ENCODE measurements around the gene ZNF256. TPM values are rescaled to one million over a fixed set of nuclear protein-coding genes. Genes with fewer than 3 reads are reported as not detected.

ZNF256 gene
- polyA plus RNA-seq (2013, experiment 1 of 2): 7.7 TPM
- 7.7 TPM for polyA plus RNA-seq (2013, experiment 2 of 2)

DNA sequence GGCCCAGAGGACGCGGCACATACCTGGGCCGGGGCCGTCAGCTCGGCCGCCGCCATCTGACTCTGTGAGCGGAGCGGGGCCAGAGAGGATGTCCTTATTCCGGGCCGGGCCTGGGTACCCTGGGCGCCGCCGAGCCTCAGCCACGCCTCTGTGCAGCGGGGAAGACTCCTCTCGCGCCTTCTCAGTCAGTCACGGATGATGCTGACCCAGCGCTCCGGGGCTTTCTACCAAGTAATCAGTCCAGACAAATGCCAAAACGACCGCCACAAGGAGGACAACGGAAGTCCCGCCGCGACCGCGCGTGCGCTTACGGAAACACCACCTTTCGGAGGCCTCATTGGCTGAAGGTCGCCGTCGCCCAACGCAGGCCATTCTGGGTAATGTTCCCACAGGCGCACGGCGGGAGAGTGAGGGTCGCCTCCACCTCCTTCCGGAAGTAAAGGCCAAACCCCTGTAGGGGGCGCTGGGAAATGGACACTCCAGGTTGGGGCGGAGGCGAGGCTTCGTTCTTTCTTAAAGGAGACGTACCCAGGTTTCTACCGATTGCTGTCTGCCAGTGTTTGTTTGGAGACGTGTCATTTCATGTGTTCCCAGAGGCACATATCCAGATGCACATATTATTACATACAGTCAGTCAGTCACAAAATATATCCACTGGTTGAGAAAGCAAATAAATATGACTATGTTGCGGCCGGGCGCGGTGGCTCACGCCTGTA, at the start of gene ZNF256:
ZNF256 (minus strand) TSS at position 288 of the 716 bp plus-strand sequence; CDS start at position 56, 232 bp downstream.
- Histone ChIP-seq H2BK5ac (ENCODE audit: low read length) (no peak within 1 kb of the TSS), H3K9ac (ENCODE audit: low read length) (peak within 1 kb of the TSS; percentile 82), H3K4me2 (ENCODE audit: low read length) (peak within 1 kb of the TSS; percentile 74), H3K4me3 (ENCODE audit: low read length) (peak within 1 kb of the TSS; percentile 93), H3K27ac (ENCODE audit: low read depth, low read length) (no peak within 1 kb of the TSS), H2AK5ac (ENCODE audit: low read length) (no peak within 1 kb of the TSS), H3K27me3 (ENCODE audit: insufficient read depth, low read length, poor library complexity) (no peaks in the 10 kb centered on the region), H2BK15ac (replicated peaks; ENCODE audit: low read depth) (no peak within 1 kb of the TSS), H3K56ac (ENCODE audit: low read length) (peak within 1 kb of the TSS; percentile 96), H3K18ac (ENCODE audit: low read length) (no peak within 1 kb of the TSS), H3K23ac (ENCODE audit: low read length) (no peak within 1 kb of the TSS), H3K4me1 (ENCODE audit: control insufficient read depth, low read depth, low read length) (peaks cover 8% of the 10 kb centered on the region), H4K5ac (ENCODE audit: low read length) (no peak within 1 kb of the TSS), H3K79me1 (ENCODE audit: low read length) (peaks cover 33% of the 10 kb centered on the region), H4K8ac (ENCODE audit: low read depth, low read length) (no peak within 1 kb of the TSS), H3K4ac (ENCODE audit: low read depth, low read length) (no peak within 1 kb of the TSS), H3K79me2 (ENCODE audit: control insufficient read depth, insufficient read depth, low read length) (peaks cover 42% of the 10 kb centered on the region), H3K36me3 (ENCODE audit: control insufficient read depth, insufficient read depth, low read length) (no peaks in the 10 kb centered on the region), H2BK120ac (ENCODE audit: low read depth, low read length) (no peak within 1 kb of the TSS)
- peak; percentile 98 for DNase-seq
- WGBS (ENCODE audit: extremely low coverage, insufficient coverage, low lambda C conversion rate): no CpG with 5 or more reads among the region's 54 CpGs

DNA sequence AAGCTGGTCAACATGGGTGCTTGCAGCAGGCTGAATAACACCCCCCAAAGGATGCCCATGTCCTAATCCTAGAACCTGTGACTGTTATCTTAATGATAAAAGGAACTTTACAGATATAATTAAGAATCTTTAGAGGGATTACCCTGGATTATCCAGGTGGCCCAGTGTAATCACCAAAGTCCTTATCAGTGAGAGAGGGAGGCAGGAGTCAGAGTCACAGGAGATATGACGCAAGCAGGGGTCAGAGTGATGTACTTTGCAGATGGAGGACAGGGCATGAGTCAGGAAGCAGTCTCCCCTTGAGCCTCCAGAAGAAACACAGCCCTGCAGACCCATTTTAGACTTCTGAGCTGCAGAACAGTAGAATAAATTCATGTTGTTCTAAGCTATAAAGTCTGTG, 45.3 kb upstream of the ZNF256 start:
- Histone ChIP-seq H2BK15ac (replicated peaks; ENCODE audit: low read depth) (no peak overlapping the region), H3K18ac (ENCODE audit: low read length) (no peak overlapping the region), H3K36me3 (ENCODE audit: control insufficient read depth, insufficient read depth, low read length) (peaks cover 6% of the 10 kb centered on the region), H3K79me2 (ENCODE audit: control insufficient read depth, insufficient read depth, low read length) (no peaks in the 10 kb centered on the region), H2AK5ac (ENCODE audit: low read length) (no peak overlapping the region), H3K27ac (ENCODE audit: low read depth, low read length) (no peak overlapping the region), H3K4ac (ENCODE audit: low read depth, low read length) (no peak overlapping the region), H3K23ac (ENCODE audit: low read length) (no peak overlapping the region), H2BK120ac (ENCODE audit: low read depth, low read length) (no peak overlapping the region), H3K56ac (ENCODE audit: low read length) (no peak overlapping the region), H4K5ac (ENCODE audit: low read length) (no peak overlapping the region), H4K8ac (ENCODE audit: low read depth, low read length) (no peak overlapping the region), H2BK5ac (ENCODE audit: low read length) (no peak overlapping the region), H3K4me3 (ENCODE audit: low read length) (no peak overlapping the region), H3K79me1 (ENCODE audit: low read length) (peaks cover 3% of the 10 kb centered on the region), H3K4me2 (ENCODE audit: low read length) (no peak overlapping the region), H3K4me1 (ENCODE audit: control insufficient read depth, low read depth, low read length) (no peaks in the 10 kb centered on the region), H3K27me3 (ENCODE audit: insufficient read depth, low read length, poor library complexity) (no peaks in the 10 kb centered on the region), H3K9ac (ENCODE audit: low read length) (no peak overlapping the region)
- DNase-seq: peak; percentile 78
- no CpG with 5 or more reads among the region's 1 CpG for WGBS (ENCODE audit: extremely low coverage, insufficient coverage, low lambda C conversion rate)

DNA sequence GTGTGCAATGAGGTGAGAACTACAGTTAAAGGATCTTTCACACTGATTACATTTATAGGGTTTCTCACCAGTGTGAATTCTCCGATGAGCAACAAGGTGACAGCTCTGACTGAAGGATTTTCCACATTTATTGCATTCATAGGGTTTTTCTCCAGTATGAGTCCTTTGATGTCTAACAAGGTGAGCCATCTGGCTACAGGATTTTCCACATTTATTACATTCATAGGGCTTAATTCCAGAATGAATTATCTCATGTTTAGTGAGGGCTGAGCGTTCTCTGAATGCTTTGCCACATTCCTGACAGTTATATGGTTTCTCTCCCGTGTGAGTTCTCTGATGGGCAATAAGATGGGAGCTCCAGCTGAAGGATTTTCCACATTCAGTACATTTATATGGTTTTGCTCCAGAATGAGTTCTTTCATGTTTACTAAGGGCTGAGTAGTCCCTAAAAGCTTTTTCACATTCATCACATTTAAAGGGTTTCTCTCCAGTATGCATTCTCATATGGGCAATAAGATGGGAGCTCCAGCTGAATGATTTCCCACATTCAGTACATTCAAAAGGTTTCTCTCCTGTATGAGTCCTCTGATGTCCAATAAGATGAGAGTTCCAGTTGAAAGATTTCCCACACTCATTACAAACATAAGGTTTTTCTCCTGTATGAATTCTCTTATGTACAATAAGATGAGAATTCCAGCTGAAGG, 31.2 kb upstream of the ZNF256 start:
- H4K5ac ChIP-seq (ENCODE audit: low read length): no peak overlapping the region
- no peak overlapping the region for H3K4me3 ChIP-seq (ENCODE audit: low read length)
- no peak overlapping the region for H2BK120ac ChIP-seq (ENCODE audit: low read depth, low read length)
- DNase-seq: peak; percentile 37
- no peak overlapping the region for H3K56ac ChIP-seq (ENCODE audit: low read length)
- whole genome bisulfite sequencing (ENCODE audit: extremely low coverage, insufficient coverage, low lambda C conversion rate): no CpG with 5 or more reads among the region's 3 CpGs
- peaks cover 19% of the 10 kb centered on the region for H3K36me3 ChIP-seq (ENCODE audit: control insufficient read depth, insufficient read depth, low read length)
- H3K23ac ChIP-seq (ENCODE audit: low read length): no peak overlapping the region
- H3K4ac ChIP-seq (ENCODE audit: low read depth, low read length): no peak overlapping the region
- no peak overlapping the region for H3K9ac ChIP-seq (ENCODE audit: low read length)
- no peak overlapping the region for H3K27ac ChIP-seq (ENCODE audit: low read depth, low read length)
- no peaks in the 10 kb centered on the region for H3K79me1 ChIP-seq (ENCODE audit: low read length)
- no peaks in the 10 kb centered on the region for H3K4me1 ChIP-seq (ENCODE audit: control insufficient read depth, low read depth, low read length)
- no peak overlapping the region for H2BK5ac ChIP-seq (ENCODE audit: low read length)
- no peaks in the 10 kb centered on the region for H3K79me2 ChIP-seq (ENCODE audit: control insufficient read depth, insufficient read depth, low read length)
- no peak overlapping the region for H3K4me2 ChIP-seq (ENCODE audit: low read length)
- no peak overlapping the region for H4K8ac ChIP-seq (ENCODE audit: low read depth, low read length)
- H2BK15ac ChIP-seq (replicated peaks; ENCODE audit: low read depth): no peak overlapping the region
- no peak overlapping the region for H2AK5ac ChIP-seq (ENCODE audit: low read length)
- H3K27me3 ChIP-seq (ENCODE audit: insufficient read depth, low read length, poor library complexity): no peaks in the 10 kb centered on the region
- no peak overlapping the region for H3K18ac ChIP-seq (ENCODE audit: low read length)

DNA sequence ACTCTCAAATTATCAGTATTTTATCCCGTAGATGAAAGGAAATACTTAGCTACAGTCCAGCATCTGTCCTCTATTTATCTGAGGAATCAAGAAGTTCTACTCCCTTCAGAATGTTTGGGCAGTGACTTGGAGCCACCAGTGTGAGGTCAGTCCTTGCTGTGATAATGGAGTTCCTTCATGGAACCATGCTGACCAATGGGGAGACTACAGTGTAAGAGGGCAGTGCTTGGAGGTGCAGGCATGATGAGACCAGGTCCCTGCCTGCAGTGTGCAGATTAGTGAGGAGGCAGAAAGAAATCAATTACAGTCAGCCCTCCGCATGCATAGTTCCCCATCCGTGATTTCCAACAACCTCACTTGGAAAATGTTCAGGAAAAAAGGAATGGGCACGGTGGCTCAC, 26.9 kb upstream of the ZNF256 start, which contains the start of gene C19orf18:
C19orf18 (minus strand) TSS at position 101 of the 400 bp plus-strand sequence. CDS start 102 bp downstream, outside the sequence.
- Histone ChIP-seq H3K23ac (ENCODE audit: low read length) (no peak within 1 kb of the TSS), H3K4me1 (ENCODE audit: control insufficient read depth, low read depth, low read length) (no peaks in the 10 kb centered on the region), H2BK120ac (ENCODE audit: low read depth, low read length) (no peak within 1 kb of the TSS), H3K4me3 (ENCODE audit: low read length) (no peak within 1 kb of the TSS), H3K4ac (ENCODE audit: low read depth, low read length) (no peak within 1 kb of the TSS), H3K79me2 (ENCODE audit: control insufficient read depth, insufficient read depth, low read length) (no peaks in the 10 kb centered on the region), H3K36me3 (ENCODE audit: control insufficient read depth, insufficient read depth, low read length) (peaks cover 2% of the 10 kb centered on the region), H2BK5ac (ENCODE audit: low read length) (no peak within 1 kb of the TSS), H3K27ac (ENCODE audit: low read depth, low read length) (no peak within 1 kb of the TSS), H2BK15ac (replicated peaks; ENCODE audit: low read depth) (no peak within 1 kb of the TSS), H3K27me3 (ENCODE audit: insufficient read depth, low read length, poor library complexity) (no peaks in the 10 kb centered on the region), H3K9ac (ENCODE audit: low read length) (no peak within 1 kb of the TSS), H3K18ac (ENCODE audit: low read length) (no peak within 1 kb of the TSS), H2AK5ac (ENCODE audit: low read length) (no peak within 1 kb of the TSS), H3K56ac (ENCODE audit: low read length) (no peak within 1 kb of the TSS), H4K8ac (ENCODE audit: low read depth, low read length) (no peak within 1 kb of the TSS), H3K79me1 (ENCODE audit: low read length) (no peaks in the 10 kb centered on the region), H4K5ac (ENCODE audit: low read length) (no peak within 1 kb of the TSS), H3K4me2 (ENCODE audit: low read length) (no peak within 1 kb of the TSS)
- DNase-seq: no peak
- WGBS (ENCODE audit: extremely low coverage, insufficient coverage, low lambda C conversion rate): no CpG with 5 or more reads among the region's 4 CpGs

DNA sequence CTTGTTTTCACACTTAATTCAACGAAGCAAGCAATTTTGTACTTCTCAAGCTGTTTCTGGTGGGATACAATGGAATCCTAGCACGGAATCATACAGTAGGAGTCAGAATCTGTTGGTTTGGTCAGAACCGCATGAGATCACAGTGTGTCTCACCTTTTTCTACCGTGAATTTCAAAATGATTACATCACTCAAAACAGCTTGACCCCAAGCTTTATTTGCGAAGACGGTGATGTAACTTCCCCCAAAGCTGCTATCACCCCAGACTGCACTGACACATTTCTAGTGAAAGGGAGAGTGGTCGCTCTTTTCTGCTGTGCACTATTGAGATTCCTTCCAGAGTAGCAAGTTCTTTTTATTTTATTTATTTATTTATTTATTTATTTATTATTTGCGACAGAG, 17.3 kb upstream of the ZNF256 start:
- Histone ChIP-seq H4K8ac (ENCODE audit: low read depth, low read length) (no peak overlapping the region), H3K4me1 (ENCODE audit: control insufficient read depth, low read depth, low read length) (no peaks in the 10 kb centered on the region), H2BK15ac (replicated peaks; ENCODE audit: low read depth) (no peak overlapping the region), H3K56ac (ENCODE audit: low read length) (no peak overlapping the region), H3K27me3 (ENCODE audit: insufficient read depth, low read length, poor library complexity) (no peaks in the 10 kb centered on the region), H2BK5ac (ENCODE audit: low read length) (no peak overlapping the region), H3K4me2 (ENCODE audit: low read length) (no peak overlapping the region), H3K79me1 (ENCODE audit: low read length) (no peaks in the 10 kb centered on the region), H3K4ac (ENCODE audit: low read depth, low read length) (no peak overlapping the region), H3K4me3 (ENCODE audit: low read length) (no peak overlapping the region), H2AK5ac (ENCODE audit: low read length) (no peak overlapping the region), H2BK120ac (ENCODE audit: low read depth, low read length) (no peak overlapping the region), H3K36me3 (ENCODE audit: control insufficient read depth, insufficient read depth, low read length) (no peaks in the 10 kb centered on the region), H3K79me2 (ENCODE audit: control insufficient read depth, insufficient read depth, low read length) (no peaks in the 10 kb centered on the region), H4K5ac (ENCODE audit: low read length) (no peak overlapping the region), H3K18ac (ENCODE audit: low read length) (no peak overlapping the region), H3K23ac (ENCODE audit: low read length) (no peak overlapping the region), H3K27ac (ENCODE audit: low read depth, low read length) (no peak overlapping the region), H3K9ac (ENCODE audit: low read length) (no peak overlapping the region)
- no CpG with 5 or more reads among the region's 8 CpGs for WGBS (ENCODE audit: extremely low coverage, insufficient coverage, low lambda C conversion rate)
- no peak for DNase-seq
